C4-2B (cell line): ENCODE measurements around the gene PLXNA1.

Source experiments
- ZFX ChIP-seq: fragments of 450-650 bp; IDR thresholded peaks from 2 replicates; pipeline ENCODE4 v1.6.1; 2017
- TF ChIP-seq, protein P1 (sequence below): fragments of 450-650 bp; conservative IDR thresholded peaks from 2 replicates; pipeline ENCODE4 v1.5.1; 2017; ENCODE audit warnings: mild to moderate bottlenecking

DNA sequence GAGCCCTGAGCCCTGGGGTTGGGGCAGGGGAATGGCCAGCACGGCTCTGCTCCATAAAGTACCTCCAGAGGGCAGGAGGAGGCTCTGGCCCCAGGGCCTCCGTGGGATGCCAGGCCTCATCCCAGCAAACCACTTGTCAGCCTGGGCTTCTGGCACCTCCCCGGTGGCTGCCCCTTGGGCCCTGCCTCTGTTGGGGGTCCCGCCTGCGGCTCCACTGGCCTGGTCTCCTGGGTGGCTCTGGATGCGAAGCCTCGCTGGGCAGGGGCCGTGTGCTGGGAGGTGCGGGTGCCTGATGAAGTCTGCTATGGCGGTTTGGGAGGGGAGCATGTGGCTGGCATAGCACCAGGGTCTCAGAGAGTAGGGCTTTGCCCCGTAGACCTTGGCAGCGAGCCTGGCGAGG, 37.6 kb downstream of the PLXNA1 start:
- TF ChIP-seq, protein P1, sequence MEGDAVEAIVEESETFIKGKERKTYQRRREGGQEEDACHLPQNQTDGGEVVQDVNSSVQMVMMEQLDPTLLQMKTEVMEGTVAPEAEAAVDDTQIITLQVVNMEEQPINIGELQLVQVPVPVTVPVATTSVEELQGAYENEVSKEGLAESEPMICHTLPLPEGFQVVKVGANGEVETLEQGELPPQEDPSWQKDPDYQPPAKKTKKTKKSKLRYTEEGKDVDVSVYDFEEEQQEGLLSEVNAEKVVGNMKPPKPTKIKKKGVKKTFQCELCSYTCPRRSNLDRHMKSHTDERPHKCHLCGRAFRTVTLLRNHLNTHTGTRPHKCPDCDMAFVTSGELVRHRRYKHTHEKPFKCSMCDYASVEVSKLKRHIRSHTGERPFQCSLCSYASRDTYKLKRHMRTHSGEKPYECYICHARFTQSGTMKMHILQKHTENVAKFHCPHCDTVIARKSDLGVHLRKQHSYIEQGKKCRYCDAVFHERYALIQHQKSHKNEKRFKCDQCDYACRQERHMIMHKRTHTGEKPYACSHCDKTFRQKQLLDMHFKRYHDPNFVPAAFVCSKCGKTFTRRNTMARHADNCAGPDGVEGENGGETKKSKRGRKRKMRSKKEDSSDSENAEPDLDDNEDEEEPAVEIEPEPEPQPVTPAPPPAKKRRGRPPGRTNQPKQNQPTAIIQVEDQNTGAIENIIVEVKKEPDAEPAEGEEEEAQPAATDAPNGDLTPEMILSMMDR: no peak
- no peak for TF ChIP-seq ZFX
